ENCODE measurements around the gene FRMPD4.

DNA sequence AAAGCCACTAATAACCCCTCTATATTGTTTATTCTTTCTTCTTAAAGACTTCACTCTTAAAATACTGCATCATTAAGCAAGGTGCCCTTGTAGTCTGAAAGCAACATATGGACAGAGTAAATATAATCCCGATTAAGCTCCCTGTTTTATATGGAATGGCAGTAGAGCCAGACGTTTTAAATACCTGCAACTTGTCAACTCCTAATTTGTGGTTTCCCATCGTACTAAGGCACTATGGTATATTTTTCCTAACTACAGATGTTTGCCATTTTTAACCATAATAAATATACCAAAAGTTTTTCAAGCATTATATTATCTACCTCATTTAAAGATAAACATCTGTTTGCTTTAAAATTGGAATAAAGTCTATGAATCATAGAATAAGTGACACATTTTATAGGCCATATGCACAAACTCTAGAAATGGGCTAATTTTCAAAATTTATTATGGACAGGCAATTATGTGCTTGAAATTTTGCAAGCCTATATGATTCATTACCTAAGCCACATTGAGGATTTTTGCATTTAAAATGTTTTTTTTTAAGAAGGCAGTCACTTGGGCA, 194.6 kb downstream of the FRMPD4 start:
- TF ChIP-seq, protein P1, sequence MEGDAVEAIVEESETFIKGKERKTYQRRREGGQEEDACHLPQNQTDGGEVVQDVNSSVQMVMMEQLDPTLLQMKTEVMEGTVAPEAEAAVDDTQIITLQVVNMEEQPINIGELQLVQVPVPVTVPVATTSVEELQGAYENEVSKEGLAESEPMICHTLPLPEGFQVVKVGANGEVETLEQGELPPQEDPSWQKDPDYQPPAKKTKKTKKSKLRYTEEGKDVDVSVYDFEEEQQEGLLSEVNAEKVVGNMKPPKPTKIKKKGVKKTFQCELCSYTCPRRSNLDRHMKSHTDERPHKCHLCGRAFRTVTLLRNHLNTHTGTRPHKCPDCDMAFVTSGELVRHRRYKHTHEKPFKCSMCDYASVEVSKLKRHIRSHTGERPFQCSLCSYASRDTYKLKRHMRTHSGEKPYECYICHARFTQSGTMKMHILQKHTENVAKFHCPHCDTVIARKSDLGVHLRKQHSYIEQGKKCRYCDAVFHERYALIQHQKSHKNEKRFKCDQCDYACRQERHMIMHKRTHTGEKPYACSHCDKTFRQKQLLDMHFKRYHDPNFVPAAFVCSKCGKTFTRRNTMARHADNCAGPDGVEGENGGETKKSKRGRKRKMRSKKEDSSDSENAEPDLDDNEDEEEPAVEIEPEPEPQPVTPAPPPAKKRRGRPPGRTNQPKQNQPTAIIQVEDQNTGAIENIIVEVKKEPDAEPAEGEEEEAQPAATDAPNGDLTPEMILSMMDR (conservative IDR thresholded peaks at IDR 0.05 in 1 of 2, IDR thresholded peaks at IDR 0.05 in 1 of 2; ENCODE audit: extremely low read depth in 1 of 2, insufficient read depth in 1 of 2, low read depth in 1 of 2, low read length in 2 of 2): no peak
- TF ChIP-seq EZH2 (IDR thresholded peaks at IDR 0.05; ENCODE audit: borderline replicate concordance, low read length): no peak

Data from mammary epithelial cell (primary cell).